22Rv1 (cell line): ENCODE measurements around the gene CCDC187.

Experiments
- CTCF ChIP-seq: fragments of 450-650 bp; IDR thresholded peaks from 2 replicates; pipeline ENCODE4 v1.5.1; 2017; ENCODE audit warnings: mild to moderate bottlenecking
- ZFX ChIP-seq: fragments of 450-650 bp; IDR thresholded peaks from 2 replicates; pipeline ENCODE4 v1.6.1; 2017; ENCODE audit warnings: antibody characterized with exemption, borderline replicate concordance

GRCh38 chr9:136308702-136309053 lies 4.8 kb upstream of the CCDC187 start:
- TF ChIP-seq CTCF (no peak), ZFX (no peak)
